ENCODE measurements around the gene CFAP61.
"Not testable (repeated sequence)": the region's sequence is repeated elsewhere in the genome, so short reads cannot be mapped to it uniquely, and the experiment has no call there.

CFAP61 gene

DNA sequence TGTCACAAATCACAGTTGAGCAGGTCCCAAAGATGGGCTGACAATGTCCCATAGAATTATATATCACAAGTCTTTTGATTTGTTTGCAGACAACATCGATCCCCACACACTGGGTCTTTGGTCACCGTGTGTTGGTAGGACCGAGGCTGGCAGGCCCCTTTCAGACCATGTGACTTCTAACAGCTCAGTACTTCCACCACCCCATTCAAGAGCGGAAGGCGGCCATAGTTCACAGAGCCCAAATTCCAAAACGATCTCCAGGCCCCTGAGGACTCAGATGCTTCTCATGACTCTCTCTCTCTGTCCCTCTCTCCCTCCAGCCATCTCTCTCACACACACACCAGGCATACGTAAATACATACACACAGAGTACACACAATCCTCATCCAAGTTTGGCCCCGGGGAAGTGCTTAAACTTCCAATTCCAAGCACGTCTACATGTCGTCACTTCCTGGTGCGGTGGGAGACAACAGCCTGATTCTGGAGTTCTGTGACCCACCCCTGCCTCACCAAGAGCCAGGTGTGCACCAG lies 159.7 kb downstream of the CFAP61 start:
- no peak for DNase-seq

GRCh38 chr20:20212675-20213096 lies 160.4 kb downstream of the CFAP61 start:
- no peak for DNase-seq

- no peak for DNase-seq
These were observed 161.3 kb downstream of the CFAP61 start for GRCh38 chr20:20213526-20214121.

DNA sequence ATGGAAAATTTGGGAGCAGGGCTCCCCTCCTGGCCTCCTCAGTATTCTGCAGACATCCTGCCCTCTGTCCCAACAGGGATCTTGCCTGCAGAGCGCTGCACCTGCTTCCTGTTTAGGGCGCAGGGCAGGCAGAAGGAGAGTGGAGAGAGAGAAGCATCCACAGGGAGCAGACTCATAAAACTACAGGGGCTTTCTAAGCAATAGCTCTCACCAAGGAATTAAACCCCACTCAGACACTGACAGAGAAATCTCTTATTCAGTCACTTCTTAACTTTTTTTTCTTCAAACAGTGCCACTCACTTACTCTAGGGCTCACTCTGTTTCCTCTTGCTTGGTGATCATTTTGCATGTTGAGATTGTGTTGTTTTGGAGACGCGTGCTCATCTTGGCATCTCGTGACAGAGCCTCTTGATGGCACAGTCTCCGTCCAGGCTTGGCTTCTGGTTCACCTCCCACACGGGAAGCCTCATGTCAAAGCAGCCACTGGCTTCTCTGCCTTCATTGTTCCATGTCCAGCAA lies 162.5 kb downstream of the CFAP61 start:
- DNase-seq, result no peak

DNA sequence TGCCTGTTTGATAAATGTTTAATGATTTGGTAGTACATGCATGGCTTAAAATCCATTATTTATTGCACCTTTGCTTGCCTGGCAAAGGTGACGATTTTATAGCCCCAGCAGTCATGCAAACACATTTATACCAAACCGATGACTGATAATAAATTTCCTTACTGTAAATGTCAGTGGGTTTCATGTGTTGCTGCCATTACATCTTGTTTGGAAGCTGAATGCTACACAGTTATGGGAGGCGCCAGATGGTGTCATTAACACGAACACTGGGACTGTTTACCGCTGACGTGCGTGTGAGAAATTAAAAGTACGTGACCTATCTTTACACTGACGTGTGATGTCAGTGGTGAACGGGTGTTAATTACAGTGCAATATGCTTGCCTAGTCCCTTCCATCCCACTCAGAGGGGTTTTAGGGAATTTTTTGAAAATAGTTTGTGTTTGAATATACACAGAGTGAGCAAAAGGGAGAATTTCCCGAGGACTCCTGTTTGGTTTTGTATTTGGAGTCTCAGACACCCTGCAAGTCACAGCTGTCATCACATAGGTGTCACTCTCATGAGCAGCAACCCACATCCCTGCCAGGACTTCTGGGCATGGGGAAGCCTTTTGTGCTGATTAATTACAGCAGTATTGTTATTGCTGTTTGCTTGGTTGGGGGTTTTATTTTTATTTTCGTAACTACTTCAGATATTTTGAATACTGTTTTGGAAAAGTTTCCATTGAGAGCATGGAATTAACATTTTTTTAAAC lies 163.8 kb downstream of the CFAP61 start:
- no peak for DNase-seq

DNA sequence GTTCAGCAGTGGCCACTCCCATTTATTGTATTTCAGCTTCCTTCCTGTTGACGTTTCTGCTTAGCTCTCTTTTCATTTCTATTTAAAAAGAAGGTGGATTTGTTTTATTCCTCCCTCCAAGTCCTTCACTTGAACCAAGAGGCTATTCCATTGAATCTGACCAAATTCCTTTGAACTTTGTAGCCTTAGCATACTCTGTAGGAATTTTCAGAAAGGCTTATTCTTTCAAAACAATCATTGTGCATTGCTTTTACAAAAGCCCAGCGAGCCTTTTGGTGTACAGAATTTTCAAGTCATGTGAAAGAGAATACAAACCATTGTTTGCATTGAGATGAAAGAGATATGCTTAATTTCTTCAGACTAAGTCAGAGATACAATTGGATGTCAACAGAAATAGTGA lies 164.6 kb downstream of the CFAP61 start:
- no peak for DNase-seq

GRCh38 chr20:20217621-20218020 lies 165.3 kb downstream of the CFAP61 start:
- no peak for DNase-seq

GRCh38 chr20:20218106-20218505 lies 165.8 kb downstream of the CFAP61 start:
- DNase-seq, result not testable (repeated sequence)

- DNase-seq, result no peak
These were observed 166.7 kb downstream of the CFAP61 start for GRCh38 chr20:20219016-20219415.

DNA sequence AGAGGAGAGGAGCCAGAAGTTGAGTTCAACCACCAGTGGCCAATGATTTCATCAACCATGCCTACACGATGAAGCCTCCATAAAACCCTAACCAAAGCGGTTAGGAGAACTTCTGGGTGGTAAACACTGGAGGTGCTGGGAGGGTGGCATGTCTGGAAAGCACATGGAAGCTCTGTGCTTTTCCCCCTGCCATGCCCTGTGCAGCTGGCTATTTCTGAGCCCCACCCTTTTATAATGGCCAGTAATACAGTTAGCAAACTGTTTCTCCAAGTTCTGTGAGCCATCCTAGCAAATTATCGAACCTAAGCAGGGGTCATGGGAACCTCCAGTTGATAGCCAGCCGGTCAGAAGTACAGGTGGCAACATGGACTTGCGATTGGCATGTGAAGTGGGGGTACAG lies 167.8 kb downstream of the CFAP61 start:
- no peak for DNase-seq

- DNase-seq, result no peak
These were observed 171.6 kb downstream of the CFAP61 start for GRCh38 chr20:20223981-20224380.

DNA sequence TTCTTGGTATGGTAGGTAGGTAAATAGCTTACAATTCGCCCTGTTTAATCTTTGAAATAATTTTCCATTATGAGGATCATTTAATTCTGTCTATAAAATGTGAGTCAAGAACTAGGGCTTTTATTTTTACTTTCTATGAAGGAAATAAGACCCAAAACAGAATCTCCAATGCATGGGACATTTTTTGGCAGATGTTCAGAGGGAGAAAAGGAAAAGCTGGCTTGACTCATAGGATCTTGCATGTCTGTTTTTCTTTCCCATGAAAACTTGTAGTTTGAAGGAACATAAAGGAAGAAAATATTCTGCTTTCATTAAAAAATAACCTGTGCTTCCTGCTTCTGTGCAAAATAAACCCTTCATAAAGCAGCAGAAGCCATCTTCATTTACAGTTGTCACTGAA lies 172.5 kb downstream of the CFAP61 start:
- no peak for DNase-seq

- DNase-seq, result no peak
These were observed 173.2 kb downstream of the CFAP61 start for GRCh38 chr20:20225325-20226043.

GRCh38 chr20:20226554-20226953 lies 174.2 kb downstream of the CFAP61 start:
- no peak for DNase-seq

GRCh38 chr20:20227013-20227571 lies 174.8 kb downstream of the CFAP61 start:
- no peak for DNase-seq

- DNase-seq, result no peak
These were observed 176.0 kb downstream of the CFAP61 start for GRCh38 chr20:20228351-20228750.

DNA sequence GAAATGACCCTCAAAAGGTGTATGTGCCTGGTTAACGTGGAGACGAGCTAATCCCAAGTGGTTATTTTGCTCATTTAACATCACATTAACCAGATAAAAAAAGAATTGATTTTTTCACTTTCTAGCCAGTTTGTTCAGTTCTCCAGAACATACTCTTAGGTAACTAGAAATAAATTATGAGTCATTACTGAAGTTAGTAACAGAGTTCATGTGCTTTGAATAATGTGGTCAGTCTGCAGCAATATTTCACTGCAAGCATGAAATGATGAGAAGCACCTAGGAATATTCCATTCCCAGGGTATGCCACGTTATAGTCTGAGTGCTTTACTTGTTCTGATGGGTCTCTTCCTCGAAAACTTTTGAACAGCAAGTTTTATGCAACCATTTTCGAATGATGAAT lies 177.3 kb downstream of the CFAP61 start:
- DNase-seq, result no peak

DNA sequence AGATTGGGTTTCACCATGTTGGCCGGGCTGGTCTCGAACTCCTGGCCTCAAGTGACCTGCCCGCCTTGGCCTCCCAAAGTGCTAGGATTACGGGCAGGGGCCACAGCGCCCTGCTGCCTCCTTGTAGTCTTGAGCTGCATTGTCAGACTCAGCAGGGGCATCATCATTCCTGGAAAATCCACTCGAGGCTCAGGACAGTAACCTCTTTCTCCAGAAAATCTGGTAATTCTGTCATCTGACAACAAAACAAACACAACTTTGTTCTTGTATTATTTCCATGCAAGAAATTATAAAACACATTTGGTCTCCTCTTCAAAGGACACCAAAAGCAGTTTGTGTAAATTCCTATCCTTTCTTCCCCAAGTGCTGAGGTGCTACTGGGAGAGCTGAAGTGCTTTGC lies 178.4 kb downstream of the CFAP61 start:
- DNase-seq, result no peak

DNA sequence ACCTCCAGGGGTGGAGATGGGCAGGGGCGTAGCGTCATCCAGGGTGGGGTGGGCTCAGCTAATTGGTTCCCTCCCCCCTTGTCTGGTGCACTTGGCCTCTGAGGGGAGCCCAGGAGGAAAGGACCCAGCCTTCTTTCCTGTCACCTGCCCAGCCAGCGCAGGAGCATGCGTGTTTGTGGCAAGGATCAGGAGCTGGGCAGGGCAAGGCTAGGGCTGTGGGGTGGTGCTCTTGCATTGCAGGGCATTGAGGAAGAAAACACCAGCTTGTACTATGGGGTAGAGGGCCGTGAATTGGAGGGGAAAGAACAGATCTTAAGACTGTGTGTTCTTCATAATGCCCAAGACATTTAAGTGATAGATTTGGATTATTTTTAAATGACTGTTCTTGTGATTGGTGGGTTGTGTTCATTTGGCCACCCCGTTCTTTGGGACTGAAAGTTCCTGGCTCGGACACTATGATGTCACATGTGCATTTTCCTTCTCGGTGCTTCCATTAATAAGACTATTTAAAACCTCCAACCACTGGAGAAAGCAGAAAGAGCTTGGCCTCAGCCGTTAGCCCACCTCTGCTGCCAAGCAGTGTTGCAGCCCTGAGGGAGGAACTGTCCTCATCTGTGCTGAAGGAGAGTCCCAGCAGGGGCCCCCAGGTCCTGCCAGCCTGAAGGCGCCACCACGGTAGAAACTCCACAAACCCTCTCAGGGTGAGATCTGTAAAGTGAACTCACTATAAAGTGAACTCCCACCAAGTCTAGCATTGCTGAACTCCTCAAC lies 179.4 kb downstream of the CFAP61 start:
- no peak for DNase-seq

DNA sequence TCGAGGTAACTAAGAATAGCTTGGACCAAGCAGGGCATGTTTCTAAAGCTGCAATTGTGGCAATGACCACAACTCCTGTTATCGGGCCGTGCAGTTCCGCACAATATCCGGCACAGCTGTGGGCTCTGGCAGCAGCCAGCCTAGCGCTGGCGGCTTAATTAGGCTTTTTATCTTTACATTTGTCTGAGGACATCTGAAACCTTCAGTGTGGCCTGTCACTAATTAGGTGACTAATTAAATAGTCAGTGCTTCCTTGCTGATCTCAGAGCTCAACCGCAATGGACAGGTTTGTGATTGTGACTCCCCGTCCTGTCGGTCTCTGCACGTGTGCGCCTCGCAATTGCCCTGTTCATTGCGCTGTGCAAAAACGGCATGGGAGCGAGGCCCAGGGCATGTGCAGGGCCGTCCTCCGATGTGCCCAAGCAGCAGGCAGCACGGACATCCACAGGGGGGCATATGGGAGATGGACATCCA lies 180.7 kb downstream of the CFAP61 start:
- no peak for DNase-seq

GRCh38 chr20:20235681-20236080 lies 183.3 kb downstream of the CFAP61 start:
- no peak for DNase-seq

All from CD4-positive, alpha-beta T cell treated with Interleukin-6 for 4 hours (primary cell).